GM19463 (cell line): ENCODE results near the gene PROP1.
"Not testable (repeated sequence)": the region's sequence is repeated elsewhere in the genome, so short reads cannot be mapped to it uniquely, and the experiment has no call there.

ENCODE experiments used
- ATAC-seq: cut with Tn5 transposase; IDR thresholded peaks from one replicate; pipeline ENCODE4 v1.9.1; 2021; ENCODE audit warnings: mild to moderate bottlenecking, moderate library complexity; ENCODE audit not compliant: unreplicated experiment

PROP1 gene

DNA sequence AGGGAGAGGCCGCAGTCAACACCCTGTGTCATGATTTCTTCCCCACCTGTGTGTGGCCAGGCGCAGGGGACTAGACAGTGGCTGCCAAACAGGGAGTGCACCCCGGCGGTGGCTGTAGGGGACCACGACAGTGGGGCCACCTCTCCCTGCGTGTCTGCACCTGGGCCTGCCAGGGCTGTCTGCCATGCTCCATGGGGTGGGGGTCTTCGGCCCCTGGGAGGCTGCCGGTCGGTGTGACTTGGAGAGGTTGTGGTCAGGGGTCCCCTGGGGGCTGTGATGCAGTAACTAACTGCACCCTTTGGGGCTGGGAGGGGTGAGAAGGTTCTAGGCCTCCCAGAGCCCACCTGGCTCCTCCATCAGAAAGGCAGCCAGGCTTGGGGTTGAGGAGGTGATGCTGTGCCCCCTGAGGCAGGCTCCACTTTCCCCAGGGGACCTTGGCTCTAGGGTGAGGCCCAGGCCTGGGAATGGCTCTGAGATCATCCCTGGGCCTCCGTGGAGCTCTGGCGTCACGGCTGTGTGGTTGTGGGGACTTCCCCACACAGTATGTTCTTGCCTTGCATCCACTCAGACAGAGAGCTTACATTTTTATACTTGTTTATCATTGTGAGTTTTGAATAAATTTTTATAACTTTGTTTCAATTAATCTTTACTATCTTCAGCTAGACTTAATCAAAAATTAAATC lies 50.3 kb downstream of the PROP1 start:
- ATAC-seq: not testable (repeated sequence)

DNA sequence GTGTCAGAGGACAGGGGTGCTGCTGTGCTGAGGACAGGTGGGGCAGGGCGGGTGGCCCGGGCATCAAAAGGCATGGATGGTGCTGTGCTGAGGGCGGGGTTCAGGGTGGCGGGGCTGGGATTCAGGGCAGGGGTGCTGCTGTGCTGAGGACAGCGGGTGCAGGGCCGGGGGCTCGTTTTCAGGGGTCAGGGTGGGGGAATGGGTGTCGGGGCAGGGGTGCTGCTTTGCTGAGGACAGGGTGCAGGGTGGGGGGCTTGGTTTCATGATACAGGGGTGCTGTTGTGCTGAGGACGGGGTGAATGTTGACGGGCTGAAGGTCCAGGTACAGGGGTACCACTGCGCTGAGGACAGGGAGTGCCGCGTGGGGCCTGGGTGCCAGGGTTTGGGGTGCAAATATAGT lies 50.9 kb downstream of the PROP1 start:
- not testable (repeated sequence) for ATAC-seq

DNA sequence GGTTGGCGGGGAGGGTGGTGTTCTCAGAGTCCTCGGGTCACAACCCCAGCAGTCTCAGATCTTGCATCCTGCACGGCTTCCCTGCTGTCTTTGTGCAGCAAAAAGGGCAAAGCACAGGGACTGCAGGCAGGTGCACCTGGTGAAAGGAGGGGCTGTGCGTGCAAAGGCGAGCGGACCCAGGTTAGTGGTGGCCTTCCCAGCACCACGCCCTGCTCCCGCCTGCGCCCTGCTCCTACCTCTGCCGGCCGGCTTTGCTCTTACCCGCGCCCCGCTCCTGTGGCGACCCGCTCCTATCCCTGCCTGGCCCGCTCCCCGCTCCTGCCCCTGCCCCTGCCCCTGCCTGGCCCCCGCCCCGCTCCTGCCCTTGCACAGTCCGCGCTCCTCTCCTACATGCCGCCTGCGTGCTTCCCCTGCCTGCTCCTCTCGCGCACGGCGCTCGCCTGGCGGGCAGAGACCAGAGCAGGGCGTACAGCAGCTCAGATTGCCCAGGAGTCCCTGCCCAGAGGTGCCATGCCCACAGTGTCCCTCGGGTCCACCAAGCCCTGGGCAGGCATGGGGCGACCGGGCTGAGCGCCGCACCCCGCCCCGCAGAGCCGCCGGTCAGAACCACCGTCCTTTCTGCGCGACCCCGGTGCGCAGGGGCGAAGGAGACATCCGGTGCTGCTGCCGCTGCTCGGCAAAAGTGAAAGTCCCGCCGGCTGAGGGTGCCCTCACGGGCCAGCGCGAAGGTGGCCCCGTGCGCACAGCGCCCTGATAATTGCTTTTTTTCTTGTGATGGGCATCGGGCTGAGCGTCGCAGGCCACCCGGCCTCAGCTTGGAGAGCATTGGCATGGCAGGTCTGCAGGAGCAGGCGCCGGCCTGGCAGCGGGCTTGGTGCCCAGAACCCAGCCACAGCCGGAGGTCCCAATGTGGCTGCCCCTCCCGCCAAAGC lies 52.0 kb downstream of the PROP1 start:
- ATAC-seq: peak; percentile 37

DNA sequence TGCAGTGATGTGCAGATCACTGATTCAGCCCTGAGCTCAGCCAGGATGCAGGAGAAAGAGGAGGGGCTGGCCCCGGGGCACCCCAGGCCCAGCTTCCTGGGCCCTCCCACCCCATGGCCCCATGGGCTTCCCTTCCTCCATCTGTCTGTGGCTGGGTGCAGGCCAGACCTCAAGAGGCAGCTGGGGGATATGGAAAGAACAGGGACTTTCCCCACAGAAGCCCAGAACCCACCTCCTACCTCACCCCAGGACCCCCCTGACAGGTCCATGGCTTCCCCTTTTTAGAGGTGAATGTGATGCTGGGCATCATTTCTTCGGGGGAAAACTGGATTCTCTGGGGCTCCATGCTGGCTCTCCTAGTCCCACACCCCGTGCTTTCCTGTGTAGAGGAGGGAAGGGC lies 53.1 kb downstream of the PROP1 start:
- ATAC-seq: not testable (repeated sequence)
